HepG2 (cell line): ENCODE measurements around the gene SIRPA. TPM values are rescaled to one million over a fixed set of nuclear protein-coding genes. Genes with fewer than 3 reads are reported as not detected.

Source experiments
- ATAC-seq: fragments of 200-7000 bp; cut with Tn5 transposase; 3 replicates; pipeline ENCODE4 v1.9.1; 2020; ENCODE audit warnings: mild to moderate bottlenecking, moderate library complexity
- BruUV-seq: library from RNA; stranded (reverse); fragments of 400-500 nt; replicated peaks from 2 replicates; lab custom pipeline; 2021; lab: Mats Ljungman, UMichigan
- CTCF ChIA-PET: fragments of 300-600 bp; formaldehyde crosslinking; extraction: SDS; loops from one replicate; lab custom pipeline; 2021; ENCODE audit warnings: low total read pairs, inconsistent platforms, low intra/inter-chr PET ratio; lab: Yijun Ruan, JAX
- POLR2A ChIA-PET: fragments of 350-600 bp; sonication (Branson Sonifier 250); formaldehyde crosslinking; loops from one replicate; lab custom pipeline; 2020; ENCODE audit warnings: antibody characterized with exemption, inconsistent platforms; lab: Yijun Ruan, JAX
- DNase-seq: peaks from one replicate; pipeline ENCODE4 v3.0.0-alpha.2; 2015; ENCODE audit warnings: low spot score
- FAIRE-seq: peaks from 3 replicates; lab custom pipeline; 2011; peaks lifted over from hg19 to GRCh38; lab: Jason Lieb, UNC
- H2AFZ ChIP-seq: one replicate; pipeline ENCODE4 v1.6.1; 2011; ENCODE audit warnings: low read length, inconsistent platforms
- H3K27ac ChIP-seq: fragments of 300-600 bp; 3 replicates; pipeline ENCODE4 v1.8.0; 2011; ENCODE audit warnings: mixed run types, mild to moderate bottlenecking, mixed read lengths, low read length, inconsistent platforms; ENCODE audit not compliant: insufficient read depth; ENCODE audit errors: extremely low read length
- H3K27me3 ChIP-seq, 2 experiments: fragments of 200-600 bp in 1 of 2; 2 replicates in 1 of 2; 3 replicates in 1 of 2; pipeline versions ENCODE4 v1.6.0 to v1.8.0; 2011; ENCODE audit warnings: low read length in 2 of 2, mild to moderate bottlenecking in 2 of 2, moderate library complexity in 2 of 2, inconsistent platforms in 1 of 2; ENCODE audit not compliant: insufficient read depth in 2 of 2, control insufficient read depth in 1 of 2
- H3K36me3 ChIP-seq, 2 experiments: fragments of 200-600 bp in 1 of 2; replicated peaks in 1 of 2; 2 replicates in 1 of 2; 3 replicates in 1 of 2; pipeline versions ENCODE4 v1.5.1 to v1.8.0; 2011; ENCODE audit warnings: low read length in 2 of 2, inconsistent platforms in 1 of 2; ENCODE audit not compliant: insufficient read depth in 2 of 2, control insufficient read depth in 1 of 2
- H3K4me1 ChIP-seq: 2 replicates; pipeline ENCODE4 v1.5.1; 2012; ENCODE audit warnings: low read length, inconsistent platforms; ENCODE audit not compliant: insufficient read depth
- H3K4me2 ChIP-seq: 2 replicates; pipeline ENCODE4 v1.6.0; 2011; ENCODE audit warnings: low read depth, low read length, inconsistent platforms
- H3K4me3 ChIP-seq, 3 experiments: fragments of 200-600 bp in 1 of 3; sonication (generic), shearing (Covaris generic) in 1 of 3; replicated peaks in 1 of 3; 2 replicates each; pipeline ENCODE4 v1.5.1; 2011 to 2016; ENCODE audit warnings: low read length in 3 of 3, inconsistent platforms in 2 of 3, low read depth in 2 of 3, mild to moderate bottlenecking in 2 of 3, control low read depth in 1 of 3, mixed read lengths in 1 of 3; ENCODE audit not compliant: insufficient read depth in 1 of 3
- H3K79me2 ChIP-seq: one replicate; pipeline ENCODE4 v1.6.1; 2011; ENCODE audit warnings: low read length, inconsistent platforms; ENCODE audit not compliant: insufficient read depth
- H3K9ac ChIP-seq: 2 replicates; pipeline ENCODE4 v1.6.0; 2011; ENCODE audit warnings: mild to moderate bottlenecking, low read depth, low read length, inconsistent platforms; ENCODE audit not compliant: insufficient read depth
- H3K9me3 ChIP-seq: 2 replicates; pipeline ENCODE4 v1.5.1; 2012; ENCODE audit warnings: mild to moderate bottlenecking, low read length
- H4K20me1 ChIP-seq: 2 replicates; pipeline ENCODE4 v1.6.0; 2011; ENCODE audit warnings: inconsistent platforms, mild to moderate bottlenecking, low read length, moderate library complexity; ENCODE audit not compliant: insufficient read depth
- SRSF1 ChIP-seq: fragments of 200-400 bp; formaldehyde crosslinking; optimal IDR thresholded peaks from 2 replicates; pipeline ENCODE3; 2017; ENCODE audit warnings: mild to moderate bottlenecking, low read depth, low read length, moderate library complexity
- WIZ ChIP-seq: sonication (generic); formaldehyde crosslinking; IDR thresholded peaks from 2 replicates; pipeline ENCODE4 v1.5.1; 2020; ENCODE audit warnings: mild to moderate bottlenecking, missing genetic modification reagents
- ZBTB8A ChIP-seq: sonication (generic); formaldehyde crosslinking; IDR thresholded peaks from 2 replicates; pipeline ENCODE4 v1.4.0; 2020; ENCODE audit warnings: mild to moderate bottlenecking, low read depth, missing genetic modification reagents, borderline replicate concordance
- ZNF17 ChIP-seq: sonication (generic); formaldehyde crosslinking; IDR thresholded peaks from 2 replicates; pipeline ENCODE4 v1.5.0; 2020; ENCODE audit warnings: mild to moderate bottlenecking, missing genetic modification reagents
- ZNF619 ChIP-seq: sonication (generic); formaldehyde crosslinking; IDR thresholded peaks from 2 replicates; pipeline ENCODE4 v1.4.0; 2020; ENCODE audit warnings: mild to moderate bottlenecking, missing genetic modification reagents
- WGBS: methylation state at CpG from one replicate; pipeline ENCODE4 v1.1.6; 2017; ENCODE audit warnings: low lambda C conversion rate; 5-methylcytosine and 5-hydroxymethylcytosine counted together
- in situ Hi-C: cut with HindIII; loops from 2 replicates; pipeline ENCODE4 v1.10.0; 2017; ENCODE audit warnings: low pct_unique_long_range_greater_than_20kb; ENCODE audit not compliant: extremely low pct_ligation_motif_present
- intact Hi-C: fragments of 100-400 bp; cut with micrococcal nuclease; formaldehyde crosslinking; loops from one replicate; pipeline ENCODE4 v1.10.0; 2022; ENCODE audit not compliant: unreplicated experiment
- polyA plus RNA-seq, 8 experiments: library from polyadenylated mRNA; depleted of rRNA in 3 of 8; stranded (reverse) in 7 of 8; unstranded in 1 of 8; fragments of >200 nt; fragmentation: Illumina TruSeq in 4 of 8; extraction: Trizol in 4 of 8; gene quantifications; 2 replicates each; pipeline versions ENCODE4 v1.2.1 to v1.2.3, GENCODE V29; 2011 to 2016; ENCODE audit warnings: low read depth in 4 of 8, missing spikeins in 1 of 8, mixed read lengths in 1 of 8; ENCODE audit not compliant: insufficient read depth in 1 of 8
- total RNA-seq, 5 experiments: library from RNA; depleted of rRNA; stranded (reverse); fragments of >200 nt; fragmentation: Illumina TruSeq; extraction: Trizol; gene quantifications; 2 replicates each; pipeline ENCODE4 v1.2.3, GENCODE V29; 2016; ENCODE audit warnings: low read depth in 1 of 5
- TF ChIP-seq, protein P1 (sequence below): sonication (generic); formaldehyde crosslinking; IDR thresholded peaks from 2 replicates; pipeline ENCODE4 v1.4.0; 2020; ENCODE audit warnings: missing genetic modification reagents; ENCODE audit errors: not compliant biosample characterization
- TF ChIP-seq, protein P2 (sequence below): conservative IDR thresholded peaks from 2 replicates; pipeline ENCODE4 v1.6.1; 2018; ENCODE audit warnings: missing genetic modification reagents

The SIRPA gene
- total and polyA plus RNA-seq, 2 of the 13 experiments (the other 11 are each of a cell fraction or from before 2014, with no cell fraction given) = 7.2 to 17.6 TPM

DNA sequence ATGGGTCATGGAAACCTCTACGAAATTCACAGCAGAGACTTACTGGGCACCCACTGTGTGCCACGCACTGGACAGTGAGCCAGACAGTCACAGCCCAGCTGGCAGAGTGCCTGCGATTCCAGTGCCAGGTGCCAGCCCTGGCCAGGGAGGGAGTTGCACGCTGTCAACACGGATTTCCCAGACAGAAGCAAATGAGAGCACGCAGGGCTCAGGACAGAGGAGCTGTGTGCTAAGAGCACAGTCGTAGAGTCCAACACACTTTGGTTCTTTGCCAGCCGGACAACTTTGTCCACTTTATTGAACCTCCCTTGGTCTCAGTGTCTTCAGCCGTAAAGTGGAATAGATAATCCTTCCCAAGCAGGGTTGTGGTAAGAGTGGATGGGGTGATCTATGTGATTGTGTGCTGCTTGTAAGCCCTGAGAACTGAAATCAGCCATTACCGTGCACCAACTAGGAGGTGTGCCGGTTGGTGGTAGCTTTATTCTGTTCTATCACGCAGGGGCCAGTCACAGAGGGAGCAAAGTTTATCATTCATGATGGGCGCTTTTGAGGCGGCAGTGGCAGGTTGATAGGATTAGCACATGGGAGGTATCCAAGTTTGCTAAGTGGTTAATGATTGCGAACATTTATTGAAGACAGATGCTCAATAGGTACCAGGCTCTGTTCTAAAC, 40.6 kb downstream of the SIRPA start:
- H3K27me3 ChIP-seq = no peaks in the 10 kb centered on the region
- no peaks in the 10 kb centered on the region for H4K20me1 ChIP-seq
- H3K4me3 ChIP-seq = no peak overlapping the region
- H3K79me2 ChIP-seq = no peaks in the 10 kb centered on the region
- TF ChIP-seq ZBTB8A (CRISPR knock-in tag) (no peak), ZNF17 (CRISPR knock-in tag) (no peak), SRSF1 (no peak), WIZ (CRISPR knock-in tag) (no peak), ZNF619 (no peak)
- TF ChIP-seq, protein P1, sequence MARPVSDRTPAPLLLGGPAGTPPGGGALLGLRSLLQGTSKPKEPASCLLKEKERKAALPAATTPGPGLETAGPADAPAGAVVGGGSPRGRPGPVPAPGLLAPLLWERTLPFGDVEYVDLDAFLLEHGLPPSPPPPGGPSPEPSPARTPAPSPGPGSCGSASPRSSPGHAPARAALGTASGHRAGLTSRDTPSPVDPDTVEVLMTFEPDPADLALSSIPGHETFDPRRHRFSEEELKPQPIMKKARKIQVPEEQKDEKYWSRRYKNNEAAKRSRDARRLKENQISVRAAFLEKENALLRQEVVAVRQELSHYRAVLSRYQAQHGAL (CRISPR knock-in tag) = no peak
- TF ChIP-seq, protein P2, sequence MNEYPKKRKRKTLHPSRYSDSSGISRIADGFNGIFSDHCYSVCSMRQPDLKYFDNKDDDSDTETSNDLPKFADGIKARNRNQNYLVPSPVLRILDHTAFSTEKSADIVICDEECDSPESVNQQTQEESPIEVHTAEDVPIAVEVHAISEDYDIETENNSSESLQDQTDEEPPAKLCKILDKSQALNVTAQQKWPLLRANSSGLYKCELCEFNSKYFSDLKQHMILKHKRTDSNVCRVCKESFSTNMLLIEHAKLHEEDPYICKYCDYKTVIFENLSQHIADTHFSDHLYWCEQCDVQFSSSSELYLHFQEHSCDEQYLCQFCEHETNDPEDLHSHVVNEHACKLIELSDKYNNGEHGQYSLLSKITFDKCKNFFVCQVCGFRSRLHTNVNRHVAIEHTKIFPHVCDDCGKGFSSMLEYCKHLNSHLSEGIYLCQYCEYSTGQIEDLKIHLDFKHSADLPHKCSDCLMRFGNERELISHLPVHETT (CRISPR knock-in tag) = no peak
- no peak overlapping the region for H3K9ac ChIP-seq
- POLR2A ChIA-PET = no interaction called here
- CTCF ChIA-PET = no interaction called here
- no peak overlapping the region for H2AFZ ChIP-seq
- no peaks in the 10 kb centered on the region for H3K4me1 ChIP-seq
- H3K4me2 ChIP-seq = no peak overlapping the region
- in situ Hi-C loops = no loop called here
- intact Hi-C loops = no loop called here
- BruUV-seq = no TSS peak
- no peaks in the 10 kb centered on the region for H3K9me3 ChIP-seq
- DNase-seq (no peak), ATAC-seq (no peak; the same call in 2 of the 3 replicates), FAIRE-seq (no peak)
- H3K27ac ChIP-seq = no peak overlapping the region
- WGBS = 81% methylated on average over 14 of the region's 15 CpGs
- no peaks in the 10 kb centered on the region; a peak in 1 of 5 replicates for H3K36me3 ChIP-seq
